Hepatocyte (in vitro differentiated cells): ENCODE results near the gene TGM3. TPM values are rescaled to one million over a fixed set of nuclear protein-coding genes. Genes with fewer than 3 reads are reported as not detected.

Experiments
- DNase-seq: peaks from one replicate; pipeline ENCODE4 v3.0.0-alpha.2; 2016; ENCODE audit warnings: low spot score
- H2AFZ ChIP-seq: fragments of 200-600 bp; sonication (generic); 2 replicates; pipeline ENCODE4 v1.6.0; 2016; ENCODE audit warnings: antibody characterized with exemption, mild to moderate bottlenecking
- H3K27ac ChIP-seq: fragments of 200-600 bp; sonication (generic); 2 replicates; pipeline ENCODE4 v1.5.1; 2016; ENCODE audit warnings: mild to moderate bottlenecking
- H3K27me3 ChIP-seq: fragments of 200-600 bp; sonication (generic); 2 replicates; pipeline ENCODE4 v1.6.1; 2016
- H3K36me3 ChIP-seq: fragments of 200-600 bp; sonication (generic); replicated peaks from 2 replicates; pipeline ENCODE4 v1.5.1; 2016; ENCODE audit warnings: low read depth; ENCODE audit not compliant: insufficient read depth
- H3K4me1 ChIP-seq: fragments of 200-600 bp; sonication (generic); 2 replicates; pipeline ENCODE4 v1.5.1; 2016; ENCODE audit warnings: mild to moderate bottlenecking, moderate library complexity; ENCODE audit not compliant: insufficient read depth
- H3K4me2 ChIP-seq: fragments of 200-600 bp; sonication (generic); 2 replicates; pipeline ENCODE4 v1.6.0; 2016
- H3K4me3 ChIP-seq: fragments of 200-600 bp; sonication (generic); 2 replicates; pipeline ENCODE4 v1.5.1; 2016; ENCODE audit warnings: mild to moderate bottlenecking
- H3K79me2 ChIP-seq: fragments of 200-600 bp; sonication (generic); 2 replicates; pipeline ENCODE4 v1.6.0; 2017; ENCODE audit warnings: mild to moderate bottlenecking
- H3K9me2 ChIP-seq: fragments of 200-600 bp; sonication (generic); replicated peaks from 2 replicates; pipeline ENCODE4 v1.6.0; 2017; ENCODE audit warnings: mild to moderate bottlenecking; ENCODE audit not compliant: insufficient read depth
- H3K9me3 ChIP-seq: fragments of 200-600 bp; sonication (generic); 2 replicates; pipeline ENCODE4 v1.5.1; 2016; ENCODE audit warnings: low read depth, mild to moderate bottlenecking
- H4K20me1 ChIP-seq: fragments of 200-600 bp; sonication (generic); 2 replicates; pipeline ENCODE4 v1.6.0; 2016; ENCODE audit warnings: mild to moderate bottlenecking; ENCODE audit not compliant: insufficient read depth, poor library complexity, severe bottlenecking
- CTCF ChIP-seq: fragments of 200-600 bp; sonication (generic); IDR thresholded peaks from 2 replicates; pipeline ENCODE4 v1.5.1; 2016; ENCODE audit warnings: antibody characterized with exemption, mild to moderate bottlenecking; ENCODE audit not compliant: poor library complexity
- EZH2 ChIP-seq: fragments of 200-600 bp; sonication (generic); IDR thresholded peaks from 2 replicates; pipeline ENCODE4 v1.6.1; 2016; ENCODE audit warnings: antibody characterized with exemption, mild to moderate bottlenecking, borderline replicate concordance
- EZH2phosphoT487 ChIP-seq: fragments of 200-600 bp; sonication (generic); IDR thresholded peaks from one replicate; pipeline ENCODE4 v1.6.1; 2018; ENCODE audit warnings: antibody characterized with exemption, mild to moderate bottlenecking, low read depth, moderate library complexity; ENCODE audit not compliant: unreplicated experiment, severe bottlenecking
- WGBS: methylation state at CpG from one replicate; pipeline ENCODE4 v1.1.6; 2016; ENCODE audit warnings: low lambda C conversion rate; ENCODE audit errors: missing lambda C conversion rate; 5-methylcytosine and 5-hydroxymethylcytosine counted together
- polyA plus RNA-seq: library from polyadenylated mRNA; unstranded; fragments of >200 nt; fragmentation: Nextera tagmentation; extraction: Ambion mirVana; gene quantifications from 2 replicates; pipeline ENCODE4 v1.2.1, GENCODE V29; 2016
- total RNA-seq: library from RNA; depleted of rRNA; stranded (reverse); fragments of >200 nt; gene quantifications from 2 replicates; pipeline ENCODE4 v1.2.3, GENCODE V29; 2014

Gene TGM3
- total and polyA plus RNA-seq, 2 experiments from 2014 or later = 0.15 to 0.23 TPM

DNA sequence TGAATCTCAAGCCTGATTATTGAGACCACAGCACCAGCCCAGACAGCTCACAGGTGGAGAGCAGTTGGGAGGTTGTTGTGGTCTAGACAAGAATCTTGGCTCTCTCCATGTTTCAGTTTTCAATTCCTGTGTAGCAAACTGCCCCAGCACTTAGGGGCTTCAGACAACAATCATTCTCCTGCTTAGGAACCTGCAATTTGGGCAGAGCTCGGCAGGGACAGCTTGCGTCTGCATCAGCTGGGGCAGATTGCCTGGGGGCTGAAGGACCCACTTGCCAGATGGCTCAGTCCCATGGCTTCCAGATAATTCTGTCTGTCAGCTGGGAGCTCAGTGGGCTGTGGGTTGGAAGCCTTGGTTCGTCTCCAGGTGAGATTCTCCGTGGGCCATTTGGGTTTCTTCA, 91.8 kb downstream of the TGM3 start:
- no peaks in the 10 kb centered on the region for H3K27me3 ChIP-seq
- no peak for DNase-seq
- no peak overlapping the region for H3K27ac ChIP-seq
- H3K9me3 ChIP-seq = no peaks in the 10 kb centered on the region
- WGBS = 94% methylated on average over 4 of the region's 4 CpGs
- H3K36me3 ChIP-seq = no peaks in the 10 kb centered on the region
- H3K4me3 ChIP-seq = no peak overlapping the region
- TF ChIP-seq CTCF (no peak), EZH2phosphoT487 (no peak), EZH2 (no peak)
- no peak overlapping the region for H2AFZ ChIP-seq
- no peaks in the 10 kb centered on the region for H4K20me1 ChIP-seq
- H3K9me2 ChIP-seq = no peaks in the 10 kb centered on the region
- no peak overlapping the region for H3K4me2 ChIP-seq
- no peaks in the 10 kb centered on the region for H3K4me1 ChIP-seq
- no peaks in the 10 kb centered on the region for H3K79me2 ChIP-seq

Other genes starting within 250 kb of the TGM3 start
- 19.3 and 22.9 TPM in 2 replicates for gene STK35, start 194.2 kb upstream of the TGM3 start, total RNA-seq
- 12.6 and 14.2 TPM in 2 replicates for gene STK35, start 194.2 kb upstream of the TGM3 start, polyA plus RNA-seq
- not detected in 2 replicates for gene TGM6, start 84.9 kb downstream of the TGM3 start, total RNA-seq
- gene TGM6, start 84.9 kb downstream of the TGM3 start, polyA plus RNA-seq = not detected in 2 replicates
- gene SNRPB, start 174.8 kb downstream of the TGM3 start, total RNA-seq = 187 and 219 TPM in 2 replicates
- gene SNRPB, start 174.8 kb downstream of the TGM3 start, polyA plus RNA-seq = 201 and 213 TPM in 2 replicates
- 7.0 and 7.7 TPM in 2 replicates for gene ZNF343, start 212.9 kb downstream of the TGM3 start, total RNA-seq
- 4.4 and 6.2 TPM in 2 replicates for gene ZNF343, start 212.9 kb downstream of the TGM3 start, polyA plus RNA-seq
- not detected in 2 replicates for gene TMC2, start 240.6 kb downstream of the TGM3 start, total RNA-seq
- not detected in 2 replicates for gene TMC2, start 240.6 kb downstream of the TGM3 start, polyA plus RNA-seq